HEK293T (cell line): ENCODE data around the gene RASA4B.

Experiments
- ELF4 ChIP-seq: fragments of 450-650 bp; IDR thresholded peaks from 2 replicates; pipeline ENCODE4 v1.6.1; 2017; ENCODE audit warnings: antibody characterized with exemption
- FOXM1 ChIP-seq: fragments of 450-650 bp; IDR thresholded peaks from 2 replicates; pipeline ENCODE4 v1.6.1; 2017; ENCODE audit warnings: mild to moderate bottlenecking, borderline replicate concordance
- L3MBTL2 ChIP-seq: fragments of 450-650 bp; conservative IDR thresholded peaks from 2 replicates; pipeline ENCODE4 v1.6.1; 2016; ENCODE audit warnings: mild to moderate bottlenecking
- LEF1 ChIP-seq: fragments of 450-650 bp; IDR thresholded peaks from 2 replicates; pipeline ENCODE4 v1.6.1; 2017; ENCODE audit warnings: mild to moderate bottlenecking, borderline replicate concordance
- SP1 ChIP-seq: fragments of 450-650 bp; IDR thresholded peaks from 2 replicates; pipeline ENCODE4 v1.6.1; 2017
- SUZ12 ChIP-seq: fragments of 450-650 bp; IDR thresholded peaks from 2 replicates; pipeline ENCODE4 v1.6.1; 2016; ENCODE audit warnings: mild to moderate bottlenecking
- TARDBP ChIP-seq: fragments of 450-650 bp; IDR thresholded peaks from 2 replicates; pipeline ENCODE4 v1.6.1; 2016
- ZNF384 ChIP-seq: fragments of 450-650 bp; IDR thresholded peaks from 2 replicates; pipeline ENCODE4 v1.6.1; 2016
- TF ChIP-seq, protein P1 (sequence below): fragments of 450-650 bp; IDR thresholded peaks from 2 replicates; pipeline ENCODE4 v1.6.1; 2016

DNA sequence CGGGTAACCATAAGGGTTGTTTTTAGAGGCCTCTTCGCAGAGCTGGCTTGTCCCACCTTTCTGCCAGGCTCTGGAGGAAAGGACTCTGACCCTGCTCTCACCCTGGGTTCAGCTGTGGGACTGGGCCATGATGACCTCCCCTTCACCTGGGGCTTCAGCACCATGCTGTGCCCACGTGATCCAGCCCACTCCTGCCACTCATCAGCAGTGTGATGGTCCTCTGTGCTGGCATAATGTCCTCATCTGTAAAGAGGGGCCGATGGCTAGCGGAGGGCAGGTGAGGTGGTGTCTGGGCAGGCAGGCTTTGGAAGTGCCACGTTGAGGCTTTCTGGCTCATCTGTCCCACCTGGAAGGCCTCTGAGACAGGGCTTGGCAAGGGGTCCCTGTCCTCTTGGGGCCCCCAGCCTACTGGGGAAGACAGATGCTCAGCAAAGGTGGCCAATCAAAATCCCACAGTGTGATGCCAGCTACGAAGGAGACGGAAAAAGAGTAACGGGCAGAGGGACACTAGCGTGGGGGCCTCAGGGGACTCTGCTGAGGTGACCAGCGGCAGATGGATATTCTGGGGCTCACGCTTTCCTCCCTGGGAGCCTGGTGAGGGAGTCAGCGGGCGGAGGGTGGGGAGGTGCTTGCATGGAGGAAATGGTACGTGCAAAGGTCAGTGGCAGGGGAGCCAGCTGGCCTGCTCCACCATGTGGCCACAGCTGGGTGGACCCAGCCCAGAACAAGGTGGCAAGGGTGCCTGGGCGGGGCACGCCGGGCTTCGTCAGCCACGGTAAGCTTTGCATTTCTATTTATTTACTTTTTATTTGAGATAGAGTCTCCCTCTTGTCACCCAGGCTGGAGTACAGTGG, 47.4 kb downstream of the RASA4B start:
- TF ChIP-seq SUZ12 (no peak), LEF1 (no peak), TARDBP (no peak), SP1 (no peak), L3MBTL2 (no peak), FOXM1 (no peak), ZNF384 (no peak), ELF4 (no peak)
- TF ChIP-seq, protein P1, sequence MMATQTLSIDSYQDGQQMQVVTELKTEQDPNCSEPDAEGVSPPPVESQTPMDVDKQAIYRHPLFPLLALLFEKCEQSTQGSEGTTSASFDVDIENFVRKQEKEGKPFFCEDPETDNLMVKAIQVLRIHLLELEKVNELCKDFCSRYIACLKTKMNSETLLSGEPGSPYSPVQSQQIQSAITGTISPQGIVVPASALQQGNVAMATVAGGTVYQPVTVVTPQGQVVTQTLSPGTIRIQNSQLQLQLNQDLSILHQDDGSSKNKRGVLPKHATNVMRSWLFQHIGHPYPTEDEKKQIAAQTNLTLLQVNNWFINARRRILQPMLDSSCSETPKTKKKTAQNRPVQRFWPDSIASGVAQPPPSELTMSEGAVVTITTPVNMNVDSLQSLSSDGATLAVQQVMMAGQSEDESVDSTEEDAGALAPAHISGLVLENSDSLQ = no peak
